Stomach (tissue), 4 donors: Measurements from ENCODE around the gene CLDN11.

Experiments
- POLR2A ChIP-seq, 4 donors: fragments of 450-650 bp; IDR thresholded peaks; one replicate each; pipeline ENCODE4 v1.6.1; 2016; ENCODE audit warnings: antibody characterized with exemption in 4 of 4, control low read depth in 2 of 4, mild to moderate bottlenecking in 1 of 4, moderate library complexity in 1 of 4
- POLR2AphosphoS5 ChIP-seq, 3 donors: sonication (generic); formaldehyde crosslinking; IDR thresholded peaks; one replicate each; pipeline ENCODE4 v1.6.1; 2016; ENCODE audit warnings: antibody characterized with exemption in 3 of 3
- TF ChIP-seq, protein P1 (sequence below), 7 experiments: fragments of 450-650 bp in 4 of 7; fragments of 200-600 bp in 3 of 7; sonication (generic) in 3 of 7; IDR thresholded peaks; one replicate each; pipeline ENCODE4 v1.5.1; 2016 to 2019; ENCODE audit warnings: antibody characterized with exemption in 7 of 7, control low read depth in 2 of 7, mild to moderate bottlenecking in 1 of 7

DNA sequence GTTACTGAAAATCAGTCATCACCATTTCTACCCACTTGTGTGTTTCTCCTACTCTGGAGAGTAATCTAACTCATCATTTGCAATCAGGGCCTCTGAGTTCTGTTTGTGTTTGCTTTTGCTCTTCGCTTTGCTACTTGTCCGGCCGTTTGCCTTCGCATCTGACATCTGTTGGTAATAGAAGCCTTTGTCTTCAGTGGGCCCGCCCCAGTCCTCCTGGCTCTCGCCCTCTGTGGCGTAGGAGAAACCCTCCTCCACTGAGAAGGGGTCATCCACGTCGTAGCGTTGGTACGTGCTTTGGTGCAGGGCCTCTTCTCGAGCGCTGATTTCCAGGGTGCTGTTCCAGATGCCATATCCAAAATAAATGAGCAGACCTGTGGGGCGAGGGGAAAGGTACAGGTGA, 48.3 kb downstream of the CLDN11 start:
- TF ChIP-seq, protein P1, sequence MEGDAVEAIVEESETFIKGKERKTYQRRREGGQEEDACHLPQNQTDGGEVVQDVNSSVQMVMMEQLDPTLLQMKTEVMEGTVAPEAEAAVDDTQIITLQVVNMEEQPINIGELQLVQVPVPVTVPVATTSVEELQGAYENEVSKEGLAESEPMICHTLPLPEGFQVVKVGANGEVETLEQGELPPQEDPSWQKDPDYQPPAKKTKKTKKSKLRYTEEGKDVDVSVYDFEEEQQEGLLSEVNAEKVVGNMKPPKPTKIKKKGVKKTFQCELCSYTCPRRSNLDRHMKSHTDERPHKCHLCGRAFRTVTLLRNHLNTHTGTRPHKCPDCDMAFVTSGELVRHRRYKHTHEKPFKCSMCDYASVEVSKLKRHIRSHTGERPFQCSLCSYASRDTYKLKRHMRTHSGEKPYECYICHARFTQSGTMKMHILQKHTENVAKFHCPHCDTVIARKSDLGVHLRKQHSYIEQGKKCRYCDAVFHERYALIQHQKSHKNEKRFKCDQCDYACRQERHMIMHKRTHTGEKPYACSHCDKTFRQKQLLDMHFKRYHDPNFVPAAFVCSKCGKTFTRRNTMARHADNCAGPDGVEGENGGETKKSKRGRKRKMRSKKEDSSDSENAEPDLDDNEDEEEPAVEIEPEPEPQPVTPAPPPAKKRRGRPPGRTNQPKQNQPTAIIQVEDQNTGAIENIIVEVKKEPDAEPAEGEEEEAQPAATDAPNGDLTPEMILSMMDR (IDR thresholded peaks at IDR 0.05): no peak
- TF ChIP-seq POLR2AphosphoS5 (IDR thresholded peaks at IDR 0.05) (no peak), POLR2A (IDR thresholded peaks at IDR 0.05) (no peak)
